SW480 (cell line): ENCODE data around the gene INHBB.
"Not testable (repeated sequence)": the region's sequence is repeated elsewhere in the genome, so short reads cannot be mapped to it uniquely, and the experiment has no call there.

ENCODE experiments used
- DNase-seq: peaks from one replicate; pipeline ENCODE4 v3.0.0-alpha.2; 2016; ENCODE audit warnings: low spot score

The INHBB gene

DNA sequence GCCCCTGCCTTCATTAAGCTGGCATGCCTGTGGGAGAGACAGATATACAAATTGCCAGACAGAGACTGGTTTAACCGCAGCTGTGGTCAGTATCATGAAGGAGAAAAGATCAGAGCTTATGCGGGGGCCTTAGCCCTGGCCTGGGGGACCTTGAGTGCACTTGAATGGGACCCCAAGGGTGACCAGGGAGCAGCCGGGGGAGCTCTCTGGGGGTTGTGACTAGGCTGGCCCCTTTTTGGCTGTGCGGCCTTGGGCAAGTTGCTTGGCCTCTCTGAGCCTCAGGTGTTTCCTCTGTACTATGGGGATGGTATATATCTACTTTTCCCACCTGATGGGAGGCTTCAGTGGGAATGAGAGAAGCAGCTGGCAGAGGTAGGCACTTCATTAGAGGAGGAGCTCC is 35.7 kb downstream of the INHBB start:
- DNase-seq, result peak; percentile 69

DNA sequence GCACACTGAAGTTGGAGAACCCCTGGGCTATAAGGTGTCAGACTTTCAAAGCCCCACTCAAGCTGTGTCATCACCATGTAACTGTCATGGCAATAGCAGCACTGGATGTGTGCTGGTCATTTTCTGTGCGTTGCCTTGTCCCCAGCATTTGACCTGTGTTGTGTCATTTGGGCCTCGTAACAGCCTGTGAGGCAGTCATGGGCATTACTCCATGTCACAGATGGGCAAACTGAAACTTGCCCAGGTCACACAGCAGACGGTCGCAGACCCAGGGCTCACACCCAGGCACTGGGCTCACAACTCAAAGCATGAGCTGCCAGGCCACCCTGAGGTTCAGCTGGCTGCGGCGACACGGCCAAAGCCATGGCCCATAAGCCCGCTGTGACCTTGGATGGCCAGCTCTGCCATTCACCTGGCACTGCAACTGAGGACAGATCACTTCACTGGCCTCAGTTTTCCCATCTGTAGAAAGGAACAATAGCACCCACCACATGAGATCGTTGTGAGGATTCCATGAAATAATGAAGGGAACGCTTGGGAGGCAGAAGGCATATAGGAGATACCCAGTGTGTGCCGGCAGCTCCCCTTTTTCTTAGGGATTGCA is 36.7 kb downstream of the INHBB start:
- DNase-seq, result no peak

DNA sequence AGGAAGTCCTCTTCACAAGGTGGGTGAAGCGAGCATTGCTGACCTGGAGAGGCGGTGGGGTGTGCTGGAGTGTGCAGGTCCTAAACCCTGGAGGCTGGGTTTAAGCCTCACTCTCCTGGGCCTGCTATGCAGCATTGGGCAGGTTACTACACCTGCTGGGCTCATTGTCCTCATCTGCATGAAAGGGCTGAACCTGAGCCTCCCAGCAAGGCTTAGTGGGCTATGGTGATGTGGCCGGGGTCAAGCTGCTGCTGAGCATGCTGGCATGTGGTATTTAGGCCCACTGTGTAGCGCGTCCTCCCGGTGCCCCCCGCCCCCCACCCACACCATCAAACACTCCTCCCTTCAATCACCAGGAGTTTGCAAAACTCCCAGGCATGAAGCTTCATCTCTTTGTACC is 37.3 kb downstream of the INHBB start:
- DNase-seq, result no peak

DNA sequence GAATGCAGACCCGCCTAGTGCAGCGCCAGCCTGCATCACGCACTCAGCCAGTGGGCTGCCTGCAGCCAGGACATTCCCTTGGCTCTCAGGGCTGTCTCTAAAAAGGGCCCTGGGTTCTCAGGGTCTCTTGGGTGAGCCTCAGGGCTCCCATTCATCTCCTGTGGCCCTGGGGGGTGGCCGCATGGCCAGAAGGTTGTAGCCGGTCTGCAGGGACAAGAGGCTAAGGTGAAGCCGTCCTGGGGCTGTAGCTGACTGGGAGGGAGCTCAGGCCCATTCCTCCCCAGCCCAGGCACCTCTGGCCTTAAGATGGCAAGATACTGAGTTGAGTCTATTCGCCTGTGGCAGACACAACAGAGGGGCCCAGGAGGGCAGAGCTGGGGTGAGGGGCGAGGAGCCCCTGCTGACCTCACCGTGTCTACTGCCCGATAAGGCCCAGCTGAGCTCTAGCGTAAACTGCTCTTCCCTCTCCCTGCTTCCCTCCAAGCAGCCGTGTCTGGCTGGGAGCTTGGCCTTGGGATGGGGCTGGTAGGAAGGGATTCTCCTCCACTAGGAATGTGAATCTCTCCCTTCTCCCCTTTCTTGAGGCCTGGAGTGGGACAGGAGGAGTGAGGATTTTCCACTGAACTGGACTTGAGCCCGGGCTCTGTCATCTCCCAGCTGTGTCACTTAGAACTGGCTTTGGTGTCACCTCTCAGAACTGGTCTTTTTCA is 37.9 kb downstream of the INHBB start:
- DNase-seq, result no peak

DNA sequence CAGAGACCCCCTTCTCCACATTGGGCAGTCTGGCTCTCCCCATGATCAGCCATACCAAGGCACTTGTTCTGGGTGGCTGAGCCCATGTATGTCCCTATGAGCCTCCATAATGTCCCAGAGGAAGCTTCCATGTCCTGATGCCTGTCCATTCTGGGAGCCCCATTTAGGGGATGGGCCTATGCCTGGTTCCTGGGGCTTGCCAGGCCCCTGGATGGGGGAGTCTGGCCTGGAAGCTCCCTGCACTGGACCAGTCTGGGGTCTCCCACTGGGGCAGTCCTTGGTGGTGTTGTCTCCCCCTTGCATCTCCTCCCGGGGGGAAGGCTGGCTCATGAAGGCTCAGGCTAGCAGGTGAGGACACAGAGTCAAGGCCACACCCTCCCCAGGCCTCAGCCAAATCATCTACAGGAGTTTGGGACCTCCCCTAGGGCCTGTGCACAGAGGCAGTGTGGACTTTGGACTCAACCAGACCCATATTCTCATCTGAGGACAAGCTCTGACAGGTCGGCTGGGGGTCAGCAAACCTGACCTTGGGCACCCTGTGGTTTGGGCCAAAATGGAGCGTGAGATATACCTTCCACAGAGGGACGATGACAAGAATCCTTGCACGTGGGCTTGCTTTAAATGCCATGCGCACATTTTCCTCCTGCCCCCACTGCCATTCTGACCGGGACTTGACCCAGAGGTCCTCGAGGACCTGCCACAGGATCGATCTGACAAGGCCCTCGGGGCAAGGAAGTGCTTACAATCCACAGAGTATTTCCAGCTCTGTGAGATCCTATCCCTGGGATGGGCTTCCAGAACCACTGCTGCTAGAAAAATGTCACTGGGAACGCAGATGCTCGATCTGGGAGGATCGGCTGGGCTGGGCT is 38.8 kb downstream of the INHBB start:
- peak; percentile 83 for DNase-seq

DNA sequence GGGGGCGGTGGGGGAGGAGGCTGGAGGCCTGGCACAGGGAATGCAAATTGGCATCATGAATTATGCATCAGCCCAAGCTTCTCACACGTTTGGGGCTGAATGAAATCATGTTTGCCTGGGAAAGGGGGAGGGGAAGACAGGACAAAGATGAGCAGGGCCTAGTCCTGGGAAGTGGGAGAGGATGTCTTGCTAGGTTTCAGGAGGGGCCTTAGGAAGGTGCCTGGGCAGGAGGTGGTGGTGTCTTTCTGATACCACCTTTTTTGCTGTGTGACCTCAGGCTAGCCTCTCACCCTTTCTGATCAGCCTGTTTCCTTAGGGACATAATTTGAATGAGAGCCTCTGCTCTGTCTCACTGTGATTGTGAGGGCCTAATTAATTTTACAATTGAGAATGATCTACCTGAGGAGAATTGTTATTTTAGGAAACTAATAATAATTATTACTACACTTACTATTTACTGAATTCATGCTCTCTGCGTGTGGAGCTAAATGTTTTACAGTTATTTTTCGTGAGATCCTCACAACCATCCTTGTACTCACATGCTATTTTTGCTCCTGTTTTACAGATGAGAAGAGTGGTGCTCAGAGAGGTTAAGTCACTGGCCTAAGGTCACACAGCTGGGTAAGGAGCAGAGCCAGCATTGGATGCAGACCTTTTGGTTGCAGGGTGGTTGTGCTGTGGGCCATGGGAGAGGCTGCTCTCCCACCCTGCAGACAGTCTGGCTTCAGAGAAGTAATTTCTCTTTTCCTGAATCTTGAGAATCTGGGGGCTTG is 39.6 kb downstream of the INHBB start:
- peak; percentile 63 for DNase-seq

DNA sequence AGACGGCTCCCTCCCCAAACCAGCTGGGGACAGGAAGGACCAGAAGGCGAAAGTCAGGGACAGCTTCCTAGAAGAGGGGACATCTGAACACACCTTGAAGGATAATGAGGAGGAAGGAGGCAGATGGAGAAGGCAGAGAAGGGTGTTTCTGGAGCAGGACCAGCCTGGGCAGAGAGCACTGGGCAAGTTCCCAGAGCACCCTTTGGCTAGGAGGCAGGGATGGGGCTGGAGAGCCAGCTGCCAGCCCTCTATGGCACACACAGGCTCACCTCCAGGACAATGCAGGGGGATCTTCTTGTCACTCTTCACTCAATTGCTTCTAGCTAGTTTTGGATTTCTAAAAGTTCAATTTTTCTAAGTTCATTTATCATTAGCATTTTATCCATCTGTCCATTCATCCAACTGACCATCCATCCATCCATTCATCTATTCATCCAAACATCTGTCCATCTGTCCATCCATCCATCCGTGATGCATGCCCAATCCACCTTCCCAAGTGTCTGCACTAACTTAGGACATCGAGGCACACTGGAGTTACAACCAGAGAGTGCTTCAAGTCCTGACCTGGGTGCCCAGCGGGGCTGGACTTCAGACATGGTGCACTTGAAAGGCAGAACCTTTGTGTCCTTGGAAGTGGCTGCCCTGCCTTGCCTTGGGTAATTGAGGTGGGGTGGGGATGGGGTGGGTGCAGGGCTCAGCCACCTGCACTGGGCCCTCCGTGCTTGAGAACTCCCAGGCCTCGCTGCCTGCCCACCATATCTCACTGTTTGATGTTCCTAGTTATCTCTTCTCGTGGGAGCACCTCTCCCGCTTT is 42.5 kb downstream of the INHBB start:
- no peak for DNase-seq

DNA sequence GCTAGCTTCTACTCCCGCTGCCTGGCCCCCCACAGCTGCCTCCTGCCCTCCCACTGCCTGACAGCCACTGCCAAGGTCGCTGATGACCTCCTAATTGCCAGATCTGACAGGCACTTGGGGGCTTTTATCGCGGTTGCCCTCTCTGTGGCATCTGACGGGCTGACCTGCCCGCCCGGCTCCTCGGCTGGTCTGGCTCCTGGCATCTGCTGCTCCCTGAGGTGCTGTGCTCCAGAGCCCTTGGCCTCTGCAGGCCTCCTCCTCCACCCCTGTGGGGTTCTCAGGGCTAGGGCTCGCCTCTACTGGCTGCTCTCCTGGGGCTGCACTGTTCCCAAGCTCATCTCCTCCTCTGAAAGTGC is 43.1 kb downstream of the INHBB start:
- no peak for DNase-seq

DNA sequence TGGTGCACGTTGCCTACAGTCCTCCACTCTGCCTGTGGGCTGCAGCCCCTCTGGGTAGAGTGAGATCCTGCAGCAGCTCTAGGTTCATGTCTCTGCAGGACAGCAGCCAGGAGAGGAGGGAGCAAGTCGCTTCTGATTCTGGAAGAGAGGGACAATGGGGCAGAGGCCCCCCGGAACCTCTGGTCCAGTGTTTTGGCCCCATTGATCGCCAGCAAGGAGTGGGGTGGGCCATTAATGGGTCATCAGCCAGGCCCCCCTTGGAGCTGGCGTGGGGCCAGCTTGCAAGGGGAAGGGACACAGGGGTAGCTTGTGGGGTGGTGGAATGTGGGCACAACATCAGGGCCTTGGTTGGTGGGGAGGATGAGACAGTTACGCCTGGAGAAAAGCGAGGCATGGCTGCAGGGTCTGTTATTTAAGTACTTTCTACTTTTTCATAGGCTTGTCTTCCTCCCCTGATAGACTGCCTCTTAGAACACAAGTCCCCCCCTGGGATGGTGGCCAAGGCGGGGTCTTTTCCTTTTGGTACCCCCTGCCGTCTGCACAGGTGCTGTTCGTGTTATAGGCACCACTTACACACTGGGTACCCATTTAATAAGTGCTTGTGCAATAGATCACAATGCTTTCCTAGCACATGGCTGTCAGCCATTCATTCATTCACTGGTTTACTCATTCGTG is 44.6 kb downstream of the INHBB start:
- no peak for DNase-seq

DNA sequence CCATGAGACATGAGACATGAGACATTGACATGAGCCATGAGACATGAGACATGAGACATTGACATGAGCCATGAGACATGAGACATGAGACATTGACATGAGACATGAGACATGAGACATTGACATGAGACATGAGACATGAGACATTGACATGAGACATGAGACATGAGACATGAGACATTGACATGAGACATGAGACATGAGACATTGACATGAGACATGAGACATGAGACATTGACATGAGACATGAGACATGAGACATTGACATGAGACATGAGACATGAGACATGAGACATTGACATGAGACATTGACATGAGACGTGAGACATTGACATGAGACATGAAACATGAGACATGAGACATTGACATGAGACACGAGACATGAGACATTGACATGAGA is 45.4 kb downstream of the INHBB start:
- not testable (repeated sequence) for DNase-seq

DNA sequence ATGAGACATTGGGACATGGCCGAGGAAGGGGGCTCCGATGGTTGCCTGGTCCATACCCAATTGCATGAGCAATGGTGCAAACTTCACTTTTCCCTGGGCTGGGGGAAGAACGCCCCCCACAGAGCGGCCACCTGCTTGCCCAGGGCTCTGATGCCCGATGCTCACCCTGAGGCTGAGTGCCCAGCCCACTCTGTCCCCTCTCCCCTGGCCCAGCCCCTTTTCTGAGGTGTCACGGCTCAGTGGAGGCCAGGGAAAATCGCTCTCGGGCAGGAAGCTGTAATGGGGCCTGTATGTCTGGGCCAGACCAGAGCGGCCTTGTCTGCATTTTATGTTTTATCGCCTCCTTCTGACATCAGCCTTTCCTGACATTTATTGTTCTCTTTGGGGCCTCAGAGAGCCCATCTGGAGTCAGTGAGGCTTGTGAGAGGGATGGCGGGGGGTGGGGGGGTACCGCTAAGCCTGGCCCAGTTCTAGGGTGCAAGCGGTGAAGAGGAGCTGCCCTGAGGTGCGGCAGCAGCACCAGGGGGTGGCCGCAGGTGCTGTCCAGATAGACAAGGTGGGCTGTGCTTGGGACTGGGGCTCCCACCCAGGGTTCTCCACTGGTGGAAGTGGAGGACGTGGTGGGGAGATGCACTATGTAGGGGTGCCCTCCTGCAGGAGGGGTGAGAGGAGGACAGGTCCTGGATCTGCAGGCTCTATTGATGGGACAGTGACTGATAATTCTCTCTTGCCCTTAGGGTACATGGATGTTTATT is 46.2 kb downstream of the INHBB start:
- DNase-seq, result no peak

DNA sequence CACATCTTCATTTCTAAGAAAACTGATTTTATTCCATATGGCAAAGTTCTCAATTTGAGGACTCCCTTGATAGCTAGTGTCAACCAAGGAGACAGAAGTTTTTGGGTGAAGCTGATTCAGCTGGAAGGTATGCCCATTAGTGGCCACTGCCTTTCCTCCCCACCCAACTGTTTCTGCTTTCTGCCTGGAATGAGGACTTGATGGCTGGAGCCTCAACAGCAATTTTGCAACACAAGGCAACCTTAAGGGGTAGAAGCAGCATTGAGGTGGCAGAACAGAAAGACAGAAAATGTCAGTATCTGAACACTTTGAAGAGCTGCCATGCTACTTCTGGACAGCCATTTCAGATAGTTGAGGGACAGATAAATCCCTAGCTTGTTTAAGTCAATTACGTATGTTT is 47.0 kb downstream of the INHBB start:
- no peak for DNase-seq

DNA sequence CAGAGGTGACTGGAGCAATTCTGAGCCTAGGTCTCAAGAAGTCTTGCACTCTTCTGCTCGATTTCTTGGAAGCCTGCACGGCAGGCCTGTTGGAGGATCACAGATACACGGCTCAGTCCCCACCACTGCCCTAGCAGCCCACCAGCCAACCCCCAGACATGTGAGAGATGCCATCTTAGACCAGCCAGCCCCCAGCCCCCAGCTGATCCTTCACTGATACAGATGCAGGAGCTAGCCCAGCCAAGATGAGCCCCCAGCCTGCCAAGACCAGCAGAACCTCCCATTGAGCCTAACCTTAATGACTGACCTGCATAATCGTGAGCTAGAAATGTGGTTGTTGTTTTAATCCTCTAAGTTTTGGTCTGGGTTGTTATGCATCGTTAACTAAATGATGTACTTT is 47.5 kb downstream of the INHBB start:
- no peak for DNase-seq

DNA sequence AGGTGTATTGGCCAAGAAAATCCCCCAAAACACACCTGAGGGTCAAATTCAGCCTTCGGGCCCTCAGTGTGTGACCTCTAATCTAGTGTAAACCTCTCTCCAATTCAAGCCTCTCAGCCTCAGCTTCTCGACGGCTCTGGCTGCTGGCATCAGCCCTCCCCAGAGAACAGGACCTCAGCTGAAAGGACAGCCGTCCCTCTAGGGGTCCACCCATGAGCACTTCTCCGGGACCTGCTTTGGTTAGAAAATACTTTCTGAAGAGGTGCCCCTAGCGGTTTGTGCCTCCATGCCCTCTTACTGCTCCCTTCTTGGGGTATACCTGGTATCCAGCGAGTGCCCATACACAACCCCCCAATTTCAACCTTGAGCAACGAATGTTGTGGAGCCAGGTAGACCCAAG is 48.8 kb downstream of the INHBB start:
- no peak for DNase-seq

DNA sequence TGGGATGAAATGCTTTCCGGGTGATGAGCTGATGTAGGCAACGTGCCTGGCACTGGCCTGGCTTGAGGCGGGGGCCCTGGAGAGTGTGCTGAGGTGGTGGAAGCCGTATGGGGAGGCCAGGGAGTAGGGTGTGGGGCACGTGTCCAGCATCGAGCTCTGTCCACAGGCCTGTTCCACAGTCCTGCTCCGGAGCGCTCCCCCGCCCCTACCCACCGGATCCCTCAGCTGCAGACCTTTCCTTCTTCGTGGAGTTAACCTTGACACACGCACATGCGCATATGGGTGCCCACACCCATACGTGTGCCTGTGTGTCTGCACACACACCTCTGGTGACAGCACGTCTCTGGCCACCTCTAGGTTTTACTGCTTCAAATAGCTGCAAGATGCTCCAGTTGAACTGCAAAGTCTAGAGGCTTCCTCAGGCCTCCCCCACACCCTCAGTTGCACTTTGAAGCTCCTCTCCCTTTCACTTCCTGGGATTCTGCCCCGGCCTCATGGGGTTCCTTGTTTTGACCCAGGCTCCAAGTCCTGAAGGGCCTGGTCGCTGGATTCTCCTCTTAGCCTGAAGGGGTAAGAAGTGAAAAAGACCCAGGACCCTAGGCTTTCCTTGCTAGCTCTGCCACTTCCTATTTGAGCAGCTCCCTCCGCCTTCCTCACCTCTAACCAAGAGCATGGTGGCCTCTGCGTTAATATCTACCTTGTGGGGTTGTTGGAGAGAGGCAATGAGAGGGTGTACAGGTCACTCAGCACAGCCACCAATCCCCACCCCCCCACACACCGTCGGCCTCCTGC is 49.5 kb downstream of the INHBB start:
- DNase-seq, result no peak

DNA sequence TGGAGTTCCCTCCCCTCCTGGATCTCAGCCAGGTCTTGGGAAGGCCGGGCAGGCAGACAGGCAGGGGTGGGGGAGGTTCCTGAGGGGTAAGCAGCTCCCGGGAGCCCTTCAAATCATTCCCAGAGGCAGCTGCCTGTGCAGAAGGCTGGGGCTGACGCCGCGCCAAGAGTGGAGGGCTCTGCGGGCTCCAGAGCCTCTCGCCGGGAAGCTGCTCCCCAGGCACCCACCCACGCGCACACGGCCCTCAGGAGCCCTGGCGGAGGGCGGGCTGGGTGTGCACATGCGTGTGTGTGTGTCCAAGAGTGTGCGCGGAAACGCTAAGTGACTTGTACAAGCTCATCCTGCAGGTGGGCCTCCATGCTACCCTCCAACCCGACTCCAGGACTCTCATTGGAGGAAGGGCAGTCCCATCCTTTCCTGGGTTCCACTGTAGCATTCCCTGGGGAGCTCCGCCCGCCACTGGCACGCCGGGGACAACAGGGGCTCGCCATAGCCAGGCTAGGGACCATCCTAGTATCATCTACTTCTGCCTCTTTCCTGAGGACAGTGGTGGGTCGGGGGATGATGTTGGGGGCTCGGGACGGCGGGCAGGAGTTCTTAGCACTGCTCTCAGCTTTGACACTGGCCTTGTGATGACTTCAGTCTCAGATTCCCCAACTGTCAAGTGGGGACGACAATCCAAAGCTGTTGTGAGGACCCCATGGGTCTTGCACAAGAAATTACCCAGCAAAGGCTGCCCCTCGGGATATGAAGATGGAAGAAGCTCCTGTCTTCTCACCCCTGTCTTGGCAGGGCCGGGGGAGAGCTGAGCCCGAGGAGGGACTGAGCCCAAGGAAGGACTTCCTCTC is 50.3 kb downstream of the INHBB start:
- DNase-seq, result peak; percentile 90

DNA sequence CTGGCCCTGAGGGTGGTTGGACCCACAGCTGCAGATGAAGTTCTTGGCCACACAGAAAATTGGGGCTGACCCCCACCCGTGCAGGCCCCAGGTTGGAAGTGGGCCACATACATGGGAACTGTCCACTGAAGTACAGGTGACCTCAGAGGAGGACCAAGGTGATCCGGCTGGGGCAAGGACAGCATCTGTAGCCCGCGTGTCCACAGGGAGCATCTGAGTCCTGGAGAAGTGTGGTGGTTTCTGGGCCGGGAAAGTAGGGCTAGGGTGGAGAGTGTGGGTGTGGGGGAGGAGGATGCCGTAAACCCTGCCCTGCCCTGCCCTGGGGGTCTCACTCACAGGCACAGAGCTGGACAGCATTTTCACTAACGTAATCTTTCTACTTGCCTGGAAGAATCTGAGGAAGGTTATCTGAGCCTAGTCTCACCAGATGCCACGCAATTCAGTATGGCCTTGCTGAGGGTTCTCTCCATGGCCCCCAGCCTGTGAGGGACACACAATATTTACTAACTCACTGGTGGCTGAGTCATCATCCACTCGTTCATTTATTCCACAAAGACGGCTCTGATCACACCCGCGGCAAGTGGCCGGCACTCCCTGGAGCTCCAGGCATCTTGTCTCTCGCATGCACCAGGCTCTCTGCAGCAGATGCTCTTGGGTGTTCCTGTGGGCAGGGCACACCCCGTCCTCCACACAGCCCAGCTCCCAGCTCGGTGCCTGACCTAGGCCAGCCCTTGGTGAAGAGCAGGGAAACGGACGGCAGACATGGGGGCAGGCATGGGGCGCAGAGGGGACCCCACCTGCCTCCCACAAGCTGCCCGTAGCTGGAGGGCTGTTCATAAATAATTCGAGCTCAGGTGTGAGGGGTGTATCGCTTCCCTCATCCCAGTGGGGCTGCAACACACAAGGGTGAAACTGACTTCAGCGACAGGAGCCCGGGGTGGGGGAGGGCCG is 51.2 kb downstream of the INHBB start:
- peak; percentile 96 for DNase-seq
